Neural cell (in vitro differentiated cells): ENCODE data around the gene CUBN.

Experiments used
- EP300 ChIP-seq: fragments of 450-650 bp; conservative IDR thresholded peaks from 2 replicates; pipeline ENCODE4 v1.6.1; 2014; ENCODE audit warnings: antibody characterized with exemption, mild to moderate bottlenecking, moderate library complexity; ENCODE audit not compliant: poor library complexity, severe bottlenecking
- EZH2 ChIP-seq: fragments of 200-600, 300-800 bp; shearing (Covaris generic), sonication (generic); IDR thresholded peaks from 2 replicates; pipeline ENCODE4 v1.6.1; 2014; ENCODE audit warnings: antibody characterized with exemption, low read length, borderline replicate concordance, mild to moderate bottlenecking; ENCODE audit not compliant: insufficient read depth, poor library complexity, severe bottlenecking
- MXI1 ChIP-seq: fragments of 450-650 bp; conservative IDR thresholded peaks from 2 replicates; pipeline ENCODE4 v1.6.1; 2014; ENCODE audit warnings: antibody characterized with exemption, mild to moderate bottlenecking; ENCODE audit not compliant: poor library complexity, severe bottlenecking
- POLR2AphosphoS5 ChIP-seq: IDR thresholded peaks from 2 replicates; pipeline ENCODE4 v1.6.1; 2012
- RAD21 ChIP-seq: fragments of 450-650 bp; conservative IDR thresholded peaks from 2 replicates; pipeline ENCODE4 v1.6.1; 2014; ENCODE audit warnings: antibody characterized with exemption, mild to moderate bottlenecking, moderate library complexity
- SMC3 ChIP-seq: fragments of 450-650 bp; conservative IDR thresholded peaks from 2 replicates; pipeline ENCODE4 v1.6.1; 2014; ENCODE audit warnings: antibody characterized with exemption, mild to moderate bottlenecking, moderate library complexity; ENCODE audit not compliant: poor library complexity
- TAF1 ChIP-seq: IDR thresholded peaks from 2 replicates; pipeline ENCODE4 v1.6.1; 2012; ENCODE audit warnings: low read depth
- TF ChIP-seq, protein P1 (sequence below): IDR thresholded peaks from 2 replicates; pipeline ENCODE4 v1.6.1; 2012; ENCODE audit warnings: borderline replicate concordance
- TF ChIP-seq, protein P2 (sequence below): fragments of 450-650 bp; IDR thresholded peaks from 2 replicates; pipeline ENCODE4 v1.5.1; 2014; ENCODE audit warnings: antibody characterized with exemption, mild to moderate bottlenecking, moderate library complexity; ENCODE audit not compliant: poor library complexity, severe bottlenecking

DNA sequence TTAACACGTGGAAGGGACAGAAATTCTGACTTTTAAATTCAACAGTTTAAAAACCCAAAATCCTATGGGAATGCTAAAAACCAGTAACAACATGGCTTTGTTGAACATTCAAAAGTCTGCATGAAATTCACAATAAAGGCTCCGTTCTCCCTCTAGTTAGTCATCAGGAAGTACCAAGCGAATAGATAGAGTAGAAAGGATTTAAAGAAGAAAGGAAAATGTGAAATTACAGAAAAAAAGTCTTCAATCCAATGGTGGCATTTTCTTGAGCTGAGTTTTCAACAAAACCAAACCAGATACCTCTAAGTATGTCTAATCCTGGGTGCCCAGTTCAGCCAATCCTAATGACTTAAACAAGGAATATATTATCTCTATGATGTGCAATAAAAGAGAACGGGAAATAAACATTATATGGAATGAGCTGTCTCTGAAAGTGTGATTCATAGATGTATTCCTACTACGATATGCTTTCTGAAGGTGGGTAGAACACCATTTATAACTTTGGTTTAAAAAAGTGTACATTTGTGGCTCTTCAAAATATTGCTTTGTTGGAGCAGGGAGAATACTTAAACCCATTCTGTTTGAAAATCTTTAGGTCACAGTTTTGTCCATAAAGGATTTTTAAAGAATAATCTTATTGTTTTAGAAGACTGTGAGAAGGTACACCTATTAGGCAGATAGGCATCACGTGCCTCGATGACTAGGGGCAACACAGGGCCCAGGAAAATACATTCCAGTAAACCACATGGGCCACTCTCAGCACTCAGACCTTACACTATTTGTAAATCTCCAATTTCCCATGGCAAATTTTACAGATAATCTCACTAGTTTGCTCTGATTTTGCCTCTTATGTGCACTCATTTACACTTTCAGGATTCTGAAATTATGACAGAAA, 87.7 kb downstream of the CUBN start:
- TF ChIP-seq, protein P1, sequence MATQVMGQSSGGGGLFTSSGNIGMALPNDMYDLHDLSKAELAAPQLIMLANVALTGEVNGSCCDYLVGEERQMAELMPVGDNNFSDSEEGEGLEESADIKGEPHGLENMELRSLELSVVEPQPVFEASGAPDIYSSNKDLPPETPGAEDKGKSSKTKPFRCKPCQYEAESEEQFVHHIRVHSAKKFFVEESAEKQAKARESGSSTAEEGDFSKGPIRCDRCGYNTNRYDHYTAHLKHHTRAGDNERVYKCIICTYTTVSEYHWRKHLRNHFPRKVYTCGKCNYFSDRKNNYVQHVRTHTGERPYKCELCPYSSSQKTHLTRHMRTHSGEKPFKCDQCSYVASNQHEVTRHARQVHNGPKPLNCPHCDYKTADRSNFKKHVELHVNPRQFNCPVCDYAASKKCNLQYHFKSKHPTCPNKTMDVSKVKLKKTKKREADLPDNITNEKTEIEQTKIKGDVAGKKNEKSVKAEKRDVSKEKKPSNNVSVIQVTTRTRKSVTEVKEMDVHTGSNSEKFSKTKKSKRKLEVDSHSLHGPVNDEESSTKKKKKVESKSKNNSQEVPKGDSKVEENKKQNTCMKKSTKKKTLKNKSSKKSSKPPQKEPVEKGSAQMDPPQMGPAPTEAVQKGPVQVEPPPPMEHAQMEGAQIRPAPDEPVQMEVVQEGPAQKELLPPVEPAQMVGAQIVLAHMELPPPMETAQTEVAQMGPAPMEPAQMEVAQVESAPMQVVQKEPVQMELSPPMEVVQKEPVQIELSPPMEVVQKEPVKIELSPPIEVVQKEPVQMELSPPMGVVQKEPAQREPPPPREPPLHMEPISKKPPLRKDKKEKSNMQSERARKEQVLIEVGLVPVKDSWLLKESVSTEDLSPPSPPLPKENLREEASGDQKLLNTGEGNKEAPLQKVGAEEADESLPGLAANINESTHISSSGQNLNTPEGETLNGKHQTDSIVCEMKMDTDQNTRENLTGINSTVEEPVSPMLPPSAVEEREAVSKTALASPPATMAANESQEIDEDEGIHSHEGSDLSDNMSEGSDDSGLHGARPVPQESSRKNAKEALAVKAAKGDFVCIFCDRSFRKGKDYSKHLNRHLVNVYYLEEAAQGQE, result no peak
- TF ChIP-seq EP300 (no peak), EZH2 (no peak), POLR2AphosphoS5 (no peak), TAF1 (no peak), SMC3 (no peak), RAD21 (no peak), MXI1 (no peak)
- TF ChIP-seq, protein P2, sequence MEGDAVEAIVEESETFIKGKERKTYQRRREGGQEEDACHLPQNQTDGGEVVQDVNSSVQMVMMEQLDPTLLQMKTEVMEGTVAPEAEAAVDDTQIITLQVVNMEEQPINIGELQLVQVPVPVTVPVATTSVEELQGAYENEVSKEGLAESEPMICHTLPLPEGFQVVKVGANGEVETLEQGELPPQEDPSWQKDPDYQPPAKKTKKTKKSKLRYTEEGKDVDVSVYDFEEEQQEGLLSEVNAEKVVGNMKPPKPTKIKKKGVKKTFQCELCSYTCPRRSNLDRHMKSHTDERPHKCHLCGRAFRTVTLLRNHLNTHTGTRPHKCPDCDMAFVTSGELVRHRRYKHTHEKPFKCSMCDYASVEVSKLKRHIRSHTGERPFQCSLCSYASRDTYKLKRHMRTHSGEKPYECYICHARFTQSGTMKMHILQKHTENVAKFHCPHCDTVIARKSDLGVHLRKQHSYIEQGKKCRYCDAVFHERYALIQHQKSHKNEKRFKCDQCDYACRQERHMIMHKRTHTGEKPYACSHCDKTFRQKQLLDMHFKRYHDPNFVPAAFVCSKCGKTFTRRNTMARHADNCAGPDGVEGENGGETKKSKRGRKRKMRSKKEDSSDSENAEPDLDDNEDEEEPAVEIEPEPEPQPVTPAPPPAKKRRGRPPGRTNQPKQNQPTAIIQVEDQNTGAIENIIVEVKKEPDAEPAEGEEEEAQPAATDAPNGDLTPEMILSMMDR, result no peak
